ENCODE data around the gene RNF126. TPM values are rescaled to one million over a fixed set of nuclear protein-coding genes. Genes with fewer than 3 reads are reported as not detected.

Gene RNF126
- total RNA-seq, 1 donor from 2014 or later = 39.0 TPM

- intact Hi-C loops (cut with DNase I) = no loop called here
- Histone ChIP-seq H3K4me3 (no peak overlapping the region), H3K4me1 (peaks cover 11 to 22% of the 10 kb centered on the region in 2 donors), H3K27me3 (no peaks in the 10 kb centered on the region), H3K36me3 (peaks cover 8 to 15% of the 10 kb centered on the region in 2 donors), H3K9me3 (no peaks in the 10 kb centered on the region), H3K27ac (no peak overlapping the region)
- DNase-seq (ENCODE audit: low spot score in 2 of 2) = no peak
- no peak for TF ChIP-seq CTCF (IDR thresholded peaks at IDR 0.05)
Observed at GRCh38 chr19:658059-658839, 4.8 kb downstream of the RNF126 start.

- no peak for DNase-seq (ENCODE audit: low spot score in 2 of 2)
- Histone ChIP-seq H3K4me3 (no peak overlapping the region), H3K36me3 (peaks cover 13 to 21% of the 10 kb centered on the region in 2 donors), H3K27ac (no peak overlapping the region), H3K27me3 (no peaks in the 10 kb centered on the region), H3K4me1 (peaks cover 11 to 22% of the 10 kb centered on the region in 2 donors), H3K9me3 (no peaks in the 10 kb centered on the region)
- TF ChIP-seq CTCF (IDR thresholded peaks at IDR 0.05) = no peak
- intact Hi-C loops (cut with DNase I) = no loop called here
Observed at GRCh38 chr19:657611-658010, 5.4 kb downstream of the RNF126 start.

DNA sequence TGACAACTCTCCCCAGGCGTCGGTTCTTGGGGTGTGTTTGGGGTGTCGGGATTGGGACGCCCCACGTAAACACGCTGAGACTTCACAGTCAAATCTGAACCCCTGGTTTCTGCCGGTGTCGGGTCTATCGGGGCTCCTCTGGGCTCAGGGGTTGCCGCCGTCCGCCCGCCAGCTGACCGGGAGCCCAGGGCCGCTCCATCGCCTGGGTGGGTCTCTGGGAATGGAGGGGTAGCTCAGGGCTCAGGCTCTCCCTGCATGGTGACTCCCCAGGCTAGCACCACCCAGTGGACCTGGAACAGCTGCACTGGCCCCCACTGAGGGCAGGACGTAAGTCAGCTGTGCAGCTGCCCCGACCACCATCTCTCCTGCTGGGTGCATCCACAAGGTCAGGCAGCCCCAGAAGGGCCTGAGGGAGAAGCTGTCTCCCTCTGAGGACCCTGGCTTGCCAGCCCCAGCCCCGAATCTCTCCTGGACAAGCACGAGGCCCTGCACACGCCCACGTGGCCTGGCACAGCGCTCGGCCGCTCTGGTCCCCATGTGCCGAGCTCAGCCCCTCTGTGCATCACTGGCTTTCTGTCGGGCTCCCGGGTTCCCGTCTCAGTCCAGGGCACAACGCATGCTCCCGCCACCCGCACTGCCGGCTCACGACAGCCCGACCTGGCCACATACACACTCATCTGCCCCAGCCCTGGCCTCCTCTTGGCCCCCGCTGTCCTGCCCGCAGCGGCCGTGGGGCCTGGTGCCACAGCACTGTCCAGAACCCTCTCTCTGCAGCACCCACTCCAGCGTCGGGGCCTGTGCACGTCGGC lies 6.1 kb downstream of the RNF126 start:
- Histone ChIP-seq H3K27me3 (no peaks in the 10 kb centered on the region), H3K27ac (no peak overlapping the region), H3K9me3 (no peaks in the 10 kb centered on the region), H3K36me3 (peaks cover 20 to 28% of the 10 kb centered on the region in 2 donors), H3K4me3 (no peak overlapping the region), H3K4me1 (peaks cover 10 to 19% of the 10 kb centered on the region in 2 donors)
- TF ChIP-seq CTCF (IDR thresholded peaks at IDR 0.05) = no peak
- DNase-seq (ENCODE audit: low spot score in 2 of 2) = no peak
- intact Hi-C loops (cut with DNase I) = no loop called here

GRCh38 chr19:655691-656090 lies 7.3 kb downstream of the RNF126 start:
- H3K4me1 ChIP-seq = peaks cover 0 to 7% of the 10 kb centered on the region in 2 donors
- no peak for DNase-seq (ENCODE audit: low spot score in 2 of 2)
- intact Hi-C loops (cut with DNase I) = no loop called here

DNA sequence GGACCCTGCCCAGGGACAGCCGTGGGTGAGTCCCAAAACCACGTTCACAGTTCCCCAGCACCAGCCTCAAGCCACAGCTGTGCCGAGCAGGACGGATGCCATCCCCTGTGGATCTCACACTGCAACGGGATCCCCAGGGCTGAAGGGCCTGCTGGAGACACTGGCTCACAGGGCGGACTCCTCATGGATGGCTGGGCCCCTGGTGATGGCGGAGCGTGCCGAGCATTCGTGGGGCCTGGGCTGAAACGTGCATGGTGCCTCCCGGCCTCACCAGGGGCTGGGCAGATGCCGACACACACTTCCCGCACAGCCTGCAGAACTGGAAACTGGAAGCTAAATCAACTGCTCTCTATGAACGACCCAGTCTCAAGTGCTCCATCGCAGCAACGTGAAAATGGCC lies 9.6 kb downstream of the RNF126 start:
- Histone ChIP-seq H3K4me1 (no peaks in the 10 kb centered on the region), H3K27me3 (no peaks in the 10 kb centered on the region), H3K36me3 (peaks cover 55 to 60% of the 10 kb centered on the region in 2 donors), H3K4me3 (no peak overlapping the region), H3K27ac (no peak overlapping the region), H3K9me3 (no peaks in the 10 kb centered on the region)
- intact Hi-C loops (cut with DNase I) = no loop called here
- no peak for DNase-seq (ENCODE audit: low spot score in 2 of 2)
- no peak for TF ChIP-seq CTCF (IDR thresholded peaks at IDR 0.05)

More at GRCh38 chr19:655691-656090, 7.3 kb downstream of the RNF126 start:
- Histone ChIP-seq H3K36me3 (peaks cover 32 to 41% of the 10 kb centered on the region in 2 donors), H3K27ac (no peak overlapping the region), H3K9me3 (no peaks in the 10 kb centered on the region), H3K4me3 (no peak overlapping the region), H3K27me3 (no peaks in the 10 kb centered on the region)
- TF ChIP-seq CTCF (IDR thresholded peaks at IDR 0.05) = no peak

Measured in ascending aorta (tissue), 2 donors.